Measurements from ENCODE around the gene LRRC4C. TPM values are rescaled to one million over a fixed set of nuclear protein-coding genes. Genes with fewer than 3 reads are reported as not detected.

LRRC4C gene
- total and polyA plus RNA-seq, 4 experiments from 2014 or later, result not detected

DNA sequence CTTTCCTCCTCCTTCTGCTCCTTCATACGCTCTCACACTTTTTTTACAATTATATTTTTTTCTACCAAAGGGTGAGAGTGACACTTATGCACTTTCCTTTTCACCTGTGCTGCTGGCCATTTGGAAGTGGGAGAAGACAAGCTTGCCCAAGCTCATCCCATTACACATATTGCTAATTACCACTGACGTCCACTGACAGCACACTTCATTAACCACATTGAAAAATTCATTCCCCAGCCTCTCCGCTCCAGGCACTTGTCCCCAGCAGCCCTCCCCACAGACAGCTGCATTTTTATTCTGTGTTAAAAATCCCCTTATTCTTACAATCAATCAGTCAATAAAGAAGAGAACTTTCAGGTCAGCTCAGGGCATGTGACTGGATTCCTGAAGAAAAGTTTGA lies 175.1 kb downstream of the LRRC4C start:
- Mint-ChIP-seq H3K4me1 (no peaks in the 10 kb centered on the region), H3K9me3 (peaks cover 0 to 12% (median 5%) of the 10 kb centered on the region in 8 donors), H3K4me3 (no peak overlapping the region), H3K27me3 (no peaks in the 10 kb centered on the region), H3K36me3 (no peaks in the 10 kb centered on the region), H3K27ac (no peak overlapping the region)
- CTCF ChIA-PET (ENCODE audit: partially characterized antibody), result no interaction called here
- Histone ChIP-seq H3K27me3 (ENCODE audit: insufficient read depth, low read length) (no peaks in the 10 kb centered on the region), H3K4me1 (ENCODE audit: insufficient read depth, low read length) (no peaks in the 10 kb centered on the region), H3K4me3 (ENCODE audit: low read length in 2 of 2) (no peak overlapping the region), H3K27ac (ENCODE audit: low read depth, low read length) (no peak overlapping the region), H3K36me3 (ENCODE audit: insufficient read depth, low read length) (no peaks in the 10 kb centered on the region), H3K9me3 (ENCODE audit: control insufficient read depth in 1 of 2, low read length in 2 of 2) (no peaks in the 10 kb centered on the region)
- POLR2A ChIA-PET (ENCODE audit: partially characterized antibody), result no interaction called here
- no peak for DNase-seq
- intact Hi-C loops (cut with micrococcal nuclease), result no loop called here

- Mint-ChIP-seq H3K4me3 (no peak overlapping the region), H3K36me3 (no peaks in the 10 kb centered on the region), H3K27ac (no peak overlapping the region), H3K27me3 (no peaks in the 10 kb centered on the region), H3K9me3 (peaks cover 0 to 17% (median 6%) of the 10 kb centered on the region in 8 donors), H3K4me1 (no peaks in the 10 kb centered on the region)
- ChIA-PET POLR2A (ENCODE audit: partially characterized antibody) (no interaction called here), CTCF (ENCODE audit: partially characterized antibody) (no interaction called here)
- Histone ChIP-seq H3K27ac (ENCODE audit: low read depth, low read length) (no peak overlapping the region), H3K9me3 (ENCODE audit: control insufficient read depth in 1 of 2, low read length in 2 of 2) (no peaks in the 10 kb centered on the region), H3K27me3 (ENCODE audit: insufficient read depth, low read length) (no peaks in the 10 kb centered on the region), H3K4me1 (ENCODE audit: insufficient read depth, low read length) (no peaks in the 10 kb centered on the region), H3K36me3 (ENCODE audit: insufficient read depth, low read length) (no peaks in the 10 kb centered on the region), H3K4me3 (ENCODE audit: low read length in 2 of 2) (no peak overlapping the region)
- no peak for DNase-seq
- intact Hi-C loops (cut with micrococcal nuclease), result no loop called here
These were observed 176.1 kb downstream of the LRRC4C start for GRCh38 chr11:41283191-41283930.

DNA sequence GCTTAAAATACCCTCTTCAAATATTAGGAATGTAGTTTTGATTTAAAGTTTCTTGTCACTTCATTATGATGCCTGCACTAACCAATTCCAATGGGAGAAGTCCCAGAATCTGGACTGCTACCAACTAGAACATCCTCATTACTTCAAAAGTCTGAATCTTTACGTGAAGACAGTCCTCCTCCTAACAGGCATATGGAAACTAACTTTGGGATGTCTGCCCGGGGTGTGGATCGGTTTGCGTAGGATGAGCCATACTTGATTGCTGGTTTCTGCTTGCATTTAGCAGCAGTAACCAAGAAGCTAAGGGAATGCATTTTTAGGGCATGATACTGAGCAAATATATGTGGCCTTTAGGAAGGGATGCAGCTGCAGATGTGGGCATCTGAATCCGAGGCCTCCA lies 177.1 kb downstream of the LRRC4C start:
- H3K4me3 Mint-ChIP-seq, result no peak overlapping the region
- no peaks in the 10 kb centered on the region for H3K9me3 ChIP-seq (ENCODE audit: control insufficient read depth in 1 of 2, low read length in 2 of 2)
- DNase-seq, result no peak
- H3K4me1 Mint-ChIP-seq, result no peaks in the 10 kb centered on the region
- H3K36me3 Mint-ChIP-seq, result no peaks in the 10 kb centered on the region
- H3K27ac ChIP-seq (ENCODE audit: low read depth, low read length), result no peak overlapping the region
- no peak overlapping the region for H3K27ac Mint-ChIP-seq
- no peaks in the 10 kb centered on the region for H3K27me3 Mint-ChIP-seq
- H3K36me3 ChIP-seq (ENCODE audit: insufficient read depth, low read length), result no peaks in the 10 kb centered on the region
- H3K4me3 ChIP-seq (ENCODE audit: low read length in 2 of 2), result no peak overlapping the region
- H3K27me3 ChIP-seq (ENCODE audit: insufficient read depth, low read length), result no peaks in the 10 kb centered on the region
- CTCF ChIA-PET (ENCODE audit: partially characterized antibody), result no interaction called here
- POLR2A ChIA-PET (ENCODE audit: partially characterized antibody), result no interaction called here
- intact Hi-C loops (cut with micrococcal nuclease), result no loop called here
- peaks cover 0 to 20% (median 4%) of the 10 kb centered on the region in 8 donors for H3K9me3 Mint-ChIP-seq
- H3K4me1 ChIP-seq (ENCODE audit: insufficient read depth, low read length), result no peaks in the 10 kb centered on the region

- H3K27ac Mint-ChIP-seq, result no peak overlapping the region
- no peaks in the 10 kb centered on the region for H3K27me3 Mint-ChIP-seq
- no peaks in the 10 kb centered on the region for H3K36me3 ChIP-seq (ENCODE audit: insufficient read depth, low read length)
- no peaks in the 10 kb centered on the region for H3K36me3 Mint-ChIP-seq
- H3K9me3 Mint-ChIP-seq, result peaks cover 0 to 20% (median 4%) of the 10 kb centered on the region in 8 donors
- no peaks in the 10 kb centered on the region for H3K9me3 ChIP-seq (ENCODE audit: control insufficient read depth in 1 of 2, low read length in 2 of 2)
- no peaks in the 10 kb centered on the region for H3K4me1 Mint-ChIP-seq
- H3K27ac ChIP-seq (ENCODE audit: low read depth, low read length), result no peak overlapping the region
- H3K4me1 ChIP-seq (ENCODE audit: insufficient read depth, low read length), result no peaks in the 10 kb centered on the region
- intact Hi-C loops (cut with micrococcal nuclease), result no loop called here
- H3K27me3 ChIP-seq (ENCODE audit: insufficient read depth, low read length), result no peaks in the 10 kb centered on the region
- ChIA-PET POLR2A (ENCODE audit: partially characterized antibody) (no interaction called here), CTCF (ENCODE audit: partially characterized antibody) (no interaction called here)
- DNase-seq, result no peak
- no peak overlapping the region for H3K4me3 ChIP-seq (ENCODE audit: low read length in 2 of 2)
- no peak overlapping the region for H3K4me3 Mint-ChIP-seq
These were observed 178.2 kb downstream of the LRRC4C start for GRCh38 chr11:41281131-41281742.

GRCh38 chr11:41274831-41275230 lies 184.6 kb downstream of the LRRC4C start:
- Mint-ChIP-seq H3K9me3 (peaks cover 0 to 27% (median 16%) of the 10 kb centered on the region in 8 donors), H3K4me3 (no peak overlapping the region), H3K27me3 (no peaks in the 10 kb centered on the region), H3K36me3 (no peaks in the 10 kb centered on the region), H3K27ac (no peak overlapping the region), H3K4me1 (no peaks in the 10 kb centered on the region)
- no peaks in the 10 kb centered on the region for H3K27me3 ChIP-seq (ENCODE audit: insufficient read depth, low read length)
- no peaks in the 10 kb centered on the region for H3K4me1 ChIP-seq (ENCODE audit: insufficient read depth, low read length)
- no peak overlapping the region for H3K4me3 ChIP-seq (ENCODE audit: low read length in 2 of 2)
- intact Hi-C loops (cut with micrococcal nuclease), result no loop called here
- ChIA-PET CTCF (ENCODE audit: partially characterized antibody) (no interaction called here), POLR2A (ENCODE audit: partially characterized antibody) (no interaction called here)
- H3K9me3 ChIP-seq (ENCODE audit: control insufficient read depth in 1 of 2, low read length in 2 of 2), result no peaks in the 10 kb centered on the region
- DNase-seq, result no peak
- H3K36me3 ChIP-seq (ENCODE audit: insufficient read depth, low read length), result no peaks in the 10 kb centered on the region
- no peak overlapping the region for H3K27ac ChIP-seq (ENCODE audit: low read depth, low read length)

DNA sequence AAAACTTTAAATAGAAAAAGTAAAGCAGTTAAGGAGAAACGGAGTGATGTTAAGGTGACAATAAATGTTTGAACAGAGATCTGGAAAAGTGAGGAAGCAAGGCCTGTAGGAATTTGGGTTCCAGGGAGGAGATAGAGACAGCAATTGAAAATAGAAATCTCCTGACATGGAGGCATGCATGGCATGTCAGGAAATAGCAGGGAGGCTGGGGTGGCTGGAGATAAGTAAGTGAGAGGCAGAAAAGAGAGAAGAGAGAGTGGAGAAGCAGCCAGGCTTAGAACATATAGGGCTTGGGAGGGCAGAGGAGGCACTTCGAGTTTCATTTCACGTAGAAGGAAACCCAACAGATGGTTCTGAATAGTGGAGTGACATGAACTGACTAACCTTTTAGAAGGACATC lies 185.5 kb downstream of the LRRC4C start:
- no peaks in the 10 kb centered on the region for H3K9me3 ChIP-seq (ENCODE audit: control insufficient read depth in 1 of 2, low read length in 2 of 2)
- no peak for DNase-seq
- intact Hi-C loops (cut with micrococcal nuclease), result no loop called here
- H3K27ac ChIP-seq (ENCODE audit: low read depth, low read length), result no peak overlapping the region
- no peak overlapping the region for H3K4me3 ChIP-seq (ENCODE audit: low read length in 2 of 2)
- H3K4me3 Mint-ChIP-seq, result no peak overlapping the region
- no peak overlapping the region for H3K27ac Mint-ChIP-seq
- no peaks in the 10 kb centered on the region for H3K36me3 ChIP-seq (ENCODE audit: insufficient read depth, low read length)
- ChIA-PET CTCF (ENCODE audit: partially characterized antibody) (no interaction called here), POLR2A (ENCODE audit: partially characterized antibody) (no interaction called here)
- no peaks in the 10 kb centered on the region for H3K36me3 Mint-ChIP-seq
- H3K27me3 Mint-ChIP-seq, result no peaks in the 10 kb centered on the region
- no peaks in the 10 kb centered on the region for H3K4me1 ChIP-seq (ENCODE audit: insufficient read depth, low read length)
- no peaks in the 10 kb centered on the region for H3K27me3 ChIP-seq (ENCODE audit: insufficient read depth, low read length)
- peaks cover 0 to 24% (median 13%) of the 10 kb centered on the region in 8 donors for H3K9me3 Mint-ChIP-seq
- H3K4me1 Mint-ChIP-seq, result no peaks in the 10 kb centered on the region

DNA sequence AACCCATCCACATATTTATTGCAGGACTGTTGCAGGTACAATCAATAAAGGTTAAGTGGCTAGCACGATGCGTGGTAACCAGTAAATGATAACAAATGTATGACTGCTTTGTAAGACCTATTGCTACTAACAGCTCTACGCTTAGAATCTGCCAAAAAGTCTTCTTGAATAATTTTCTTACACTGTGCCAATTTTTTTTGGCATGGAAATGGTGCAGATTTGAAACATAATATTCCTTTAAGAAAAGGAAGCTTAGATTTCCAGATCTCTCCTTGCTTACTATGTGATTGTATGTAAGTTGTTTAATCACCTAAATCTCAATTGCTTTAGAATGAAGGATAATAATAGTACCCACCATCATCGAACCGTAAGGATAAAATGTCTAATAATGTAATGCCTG lies 192.0 kb downstream of the LRRC4C start:
- intact Hi-C loops (cut with micrococcal nuclease), result no loop called here
- H3K27me3 Mint-ChIP-seq, result no peaks in the 10 kb centered on the region
- CTCF ChIA-PET (ENCODE audit: partially characterized antibody), result no interaction called here
- Histone ChIP-seq H3K27me3 (ENCODE audit: insufficient read depth, low read length) (no peaks in the 10 kb centered on the region), H3K36me3 (ENCODE audit: insufficient read depth, low read length) (no peaks in the 10 kb centered on the region), H3K27ac (ENCODE audit: low read depth, low read length) (no peak overlapping the region), H3K4me1 (ENCODE audit: insufficient read depth, low read length) (no peaks in the 10 kb centered on the region), H3K9me3 (ENCODE audit: control insufficient read depth in 1 of 2, low read length in 2 of 2) (no peaks in the 10 kb centered on the region), H3K4me3 (ENCODE audit: low read length in 2 of 2) (no peak overlapping the region)
- H3K9me3 Mint-ChIP-seq, result peaks cover 2 to 22% (median 12%) of the 10 kb centered on the region in 8 donors
- no peaks in the 10 kb centered on the region for H3K4me1 Mint-ChIP-seq
- POLR2A ChIA-PET (ENCODE audit: partially characterized antibody), result no interaction called here
- H3K36me3 Mint-ChIP-seq, result no peaks in the 10 kb centered on the region
- H3K4me3 Mint-ChIP-seq, result no peak overlapping the region
- no peak overlapping the region for H3K27ac Mint-ChIP-seq
- no peak for DNase-seq
